NT2/D1 (cell line): Measurements from ENCODE around the gene GPRC6A.

ENCODE experiments used
- SUZ12 ChIP-seq: IDR thresholded peaks from 2 replicates; pipeline ENCODE4 v1.6.1; 2011; ENCODE audit not compliant: insufficient read length, insufficient read depth; ENCODE audit errors: extremely low read depth
- YY1 ChIP-seq: IDR thresholded peaks from 2 replicates; pipeline ENCODE4 v1.6.1; 2011; ENCODE audit not compliant: insufficient read length, insufficient read depth
- ZNF274 ChIP-seq: IDR thresholded peaks from 2 replicates; pipeline ENCODE4 v1.6.1; 2011; ENCODE audit warnings: mild to moderate bottlenecking, low read depth, low read length

DNA sequence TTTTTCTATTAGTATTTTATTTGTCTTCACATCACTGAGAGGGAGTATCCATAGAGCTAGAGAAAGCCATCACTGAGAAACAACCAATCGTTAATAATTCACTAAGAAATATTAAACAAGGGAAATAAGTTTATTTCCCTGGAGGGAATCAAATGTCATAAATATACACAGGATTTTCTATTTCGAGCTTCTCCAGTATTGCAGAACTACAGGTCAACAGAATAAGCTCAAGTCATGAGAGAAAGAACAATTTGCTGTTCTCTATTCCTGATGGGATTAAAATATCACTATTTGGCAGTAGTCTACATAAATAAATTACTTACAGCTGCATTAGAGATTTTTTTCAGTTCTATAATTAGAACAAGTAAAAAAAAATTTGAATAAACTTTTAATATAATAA lies 61.2 kb downstream of the GPRC6A start:
- TF ChIP-seq YY1 (no peak), ZNF274 (no peak), SUZ12 (no peak)
